Esophagus mucosa (tissue), 1 donor: ENCODE data around the gene BIRC5. TPM values are rescaled to one million over a fixed set of nuclear protein-coding genes. Genes with fewer than 3 reads are reported as not detected.

Experiments
- ATAC-seq: fragments of 200-7000 bp; cut with Tn5 transposase; one replicate; pipeline ENCODE4 v1.9.1; 2020
- total RNA-seq: library from RNA; stranded (reverse); gene quantifications from one replicate; pipeline ENCODE4 v1.2.4, GENCODE V29; 2023
- donor health status: DM: yes; HTN: yes; CAD: no.

Gene BIRC5
- total RNA-seq, 1 donor from 2014 or later: 28.5 TPM

DNA sequence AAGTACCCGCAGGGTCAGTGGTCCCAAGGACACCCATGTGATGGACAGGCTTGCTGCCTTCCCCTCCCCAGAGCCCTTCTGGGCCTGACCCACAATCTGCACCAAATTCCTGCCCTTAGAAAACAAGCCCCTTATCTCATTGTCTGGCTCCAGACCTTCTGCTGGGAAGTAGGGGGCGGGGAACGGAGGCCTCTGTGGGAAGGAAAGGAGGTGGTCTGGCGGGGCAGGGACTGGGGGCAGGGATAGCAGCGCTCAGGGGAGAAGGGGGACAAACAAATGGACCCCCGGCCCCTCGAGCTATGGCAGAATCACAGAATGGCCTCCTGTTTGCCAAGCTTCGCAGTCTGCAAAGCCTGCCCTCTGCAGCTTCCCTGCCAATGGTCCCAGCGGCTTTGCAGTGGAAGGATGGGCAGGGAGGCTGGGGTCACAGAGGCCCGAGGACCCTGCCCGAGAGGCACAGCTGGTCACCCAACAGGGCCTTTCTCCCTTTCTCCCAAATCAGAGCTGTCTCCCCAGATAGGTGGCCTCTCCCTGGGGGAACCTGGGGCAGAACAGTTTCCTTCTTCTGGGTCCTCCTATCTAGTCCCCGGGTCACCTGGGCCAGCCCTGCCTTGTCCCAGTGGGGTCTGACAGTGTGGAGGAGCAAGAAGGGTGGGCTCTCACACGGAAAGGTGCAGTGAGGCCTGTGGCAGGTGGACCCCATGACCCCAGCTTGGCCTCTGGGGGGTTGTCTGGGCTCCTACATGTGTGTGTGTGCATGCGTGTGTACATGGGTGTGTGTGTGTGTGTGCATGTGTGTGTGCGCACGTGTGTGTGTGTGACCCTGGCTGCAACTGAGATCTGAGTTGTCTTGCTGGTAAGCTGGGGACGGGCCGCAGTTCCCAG lies 42.9 kb downstream of the BIRC5 start:
- ATAC-seq: no peak

DNA sequence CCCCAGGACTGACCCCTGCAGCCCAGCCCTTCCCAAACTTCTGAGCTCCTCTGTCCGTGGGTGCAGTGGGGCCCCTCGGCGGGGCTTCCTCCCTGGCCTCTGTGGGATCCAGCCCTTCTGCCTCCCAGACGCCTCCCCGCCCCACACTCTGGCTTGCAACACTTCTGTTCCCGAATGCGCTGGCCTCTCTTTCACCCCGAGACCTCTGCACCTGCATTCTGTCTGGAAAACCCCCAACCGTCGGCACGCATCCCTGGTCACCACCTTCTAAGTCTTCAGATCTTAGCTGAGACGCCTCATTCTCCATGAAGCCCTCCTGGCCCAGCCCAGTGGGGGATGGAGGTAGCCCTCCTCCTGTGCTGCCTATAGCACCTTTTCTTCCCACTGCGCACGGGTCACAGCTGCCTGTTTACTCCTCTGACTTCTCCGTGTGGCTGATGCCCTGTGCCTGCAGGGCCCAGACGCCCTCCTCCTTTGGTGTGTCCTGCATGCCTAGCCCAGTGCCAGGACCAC lies 43.8 kb downstream of the BIRC5 start:
- no peak for ATAC-seq

GRCh38 chr17:78258323-78259191 lies 44.5 kb downstream of the BIRC5 start:
- ATAC-seq: peak; percentile 18

- no peak for ATAC-seq
These were observed 45.1 kb downstream of the BIRC5 start for GRCh38 chr17:78259192-78259554.

- peak; percentile 19 for ATAC-seq
These were observed 49.1 kb downstream of the BIRC5 start for GRCh38 chr17:78263063-78263735.

DNA sequence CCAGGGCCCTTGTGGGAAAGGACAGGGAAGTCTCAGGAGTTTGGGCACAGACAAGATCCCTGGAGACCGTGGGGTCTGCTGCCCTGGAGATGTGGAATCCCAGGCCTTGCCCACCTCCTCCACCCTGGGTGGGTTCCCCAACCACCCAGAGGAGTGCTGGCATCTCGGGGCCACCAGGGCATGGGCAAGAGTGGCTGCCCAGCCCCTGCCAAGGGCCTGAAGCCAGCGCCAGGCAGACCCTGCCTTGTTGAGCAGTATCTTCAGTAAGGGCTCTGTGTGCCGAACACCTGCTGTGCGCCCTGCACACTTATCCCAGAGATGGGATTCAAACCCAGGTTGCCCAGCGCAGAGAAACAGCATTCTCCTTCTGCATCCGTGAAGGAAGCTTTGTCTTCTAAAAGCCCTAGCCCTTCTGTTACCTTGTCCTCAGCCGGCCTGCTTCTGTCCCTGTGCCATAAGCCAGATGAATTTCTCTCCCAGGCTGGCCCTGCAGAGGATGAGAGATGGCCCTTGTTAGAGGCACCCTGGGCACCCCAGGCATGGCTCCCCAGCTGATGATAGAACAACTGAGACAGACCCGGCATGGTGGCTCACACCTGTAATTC lies 49.8 kb downstream of the BIRC5 start:
- no peak for ATAC-seq

DNA sequence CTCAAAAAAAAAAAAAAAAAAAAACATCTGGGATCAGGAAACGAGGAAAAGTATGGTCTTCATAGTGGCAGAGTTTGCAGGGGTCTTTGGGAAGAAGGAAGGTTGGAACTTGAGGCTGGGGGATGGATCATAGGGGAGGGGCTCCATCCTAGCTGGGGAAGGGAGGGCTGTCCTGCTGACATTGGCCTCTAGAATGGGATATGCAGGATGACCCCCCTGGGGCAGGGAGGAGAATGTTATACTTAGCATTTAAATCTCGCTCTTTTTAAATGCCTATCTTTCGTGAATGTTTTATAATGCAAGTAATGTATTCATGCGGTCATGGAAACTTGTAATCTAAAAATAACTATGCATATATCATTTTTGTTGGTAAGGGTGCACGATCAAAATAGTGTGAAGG lies 50.5 kb downstream of the BIRC5 start:
- ATAC-seq: no peak

DNA sequence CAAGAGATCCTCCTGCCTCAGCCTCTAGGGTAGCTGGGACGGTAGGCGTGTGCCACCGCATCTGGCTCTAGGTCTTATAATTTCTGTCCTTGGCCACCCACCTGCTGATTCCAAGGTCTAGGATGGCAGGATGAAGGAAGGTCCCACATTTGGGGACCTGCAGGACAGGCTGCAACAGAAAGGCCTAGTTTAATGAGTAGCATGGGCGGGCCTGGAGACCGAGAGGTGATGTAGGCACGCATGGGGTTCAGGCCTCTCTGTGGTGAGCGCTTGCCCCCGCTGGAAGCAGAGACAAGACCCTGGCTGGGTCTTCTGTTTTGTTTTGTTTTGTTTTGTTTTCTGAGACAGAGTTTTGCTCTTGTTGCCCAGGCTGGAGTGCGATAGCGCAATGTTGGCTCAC lies 51.1 kb downstream of the BIRC5 start:
- ATAC-seq: no peak

GRCh38 chr17:78266231-78266631 lies 52.2 kb downstream of the BIRC5 start:
- peak; percentile 19 for ATAC-seq

GRCh38 chr17:78266771-78267170 lies 52.7 kb downstream of the BIRC5 start:
- no peak for ATAC-seq

GRCh38 chr17:78267253-78268073 lies 53.4 kb downstream of the BIRC5 start:
- ATAC-seq: no peak

GRCh38 chr17:78268191-78268874 lies 54.3 kb downstream of the BIRC5 start:
- ATAC-seq: no peak

GRCh38 chr17:78268951-78269905 lies 55.2 kb downstream of the BIRC5 start:
- ATAC-seq: no peak

- ATAC-seq: no peak
These were observed 55.9 kb downstream of the BIRC5 start for GRCh38 chr17:78269955-78270381.

DNA sequence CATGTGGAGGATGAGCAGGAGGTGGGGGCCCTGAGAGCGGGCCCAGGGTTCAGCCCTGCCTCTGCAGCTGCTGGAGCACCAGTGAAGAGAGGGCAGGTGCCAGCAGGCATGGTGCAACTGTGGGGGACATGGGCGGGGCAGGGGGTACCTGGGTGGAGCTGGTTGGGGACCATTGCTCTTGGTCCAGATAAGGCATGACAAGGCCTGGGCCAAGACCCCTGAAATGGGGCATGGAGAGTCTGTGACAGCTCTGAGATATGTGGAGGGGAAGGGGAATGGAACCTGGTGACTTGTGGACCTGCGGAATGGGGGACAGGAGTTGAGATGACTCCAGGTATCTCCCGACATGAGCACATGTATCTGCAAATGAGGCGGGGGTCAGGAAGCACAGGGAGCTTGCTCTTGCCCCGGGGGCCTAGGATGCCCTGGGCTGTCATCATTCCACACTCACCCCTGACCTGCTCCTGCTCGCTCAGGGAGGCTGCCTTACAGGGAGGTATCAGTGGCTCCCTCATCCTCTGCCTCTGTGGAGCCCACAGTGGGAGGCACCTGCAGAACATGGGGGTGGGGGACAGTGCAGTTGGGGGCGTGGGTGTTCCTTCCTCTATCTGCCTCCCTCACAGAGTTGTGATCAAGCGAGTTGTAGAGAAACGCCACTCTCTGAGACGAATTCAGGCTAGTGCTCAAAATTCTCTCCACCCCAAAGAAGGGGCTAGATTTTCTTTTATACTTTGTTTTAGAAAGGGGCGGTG lies 57.5 kb downstream of the BIRC5 start:
- ATAC-seq: no peak

DNA sequence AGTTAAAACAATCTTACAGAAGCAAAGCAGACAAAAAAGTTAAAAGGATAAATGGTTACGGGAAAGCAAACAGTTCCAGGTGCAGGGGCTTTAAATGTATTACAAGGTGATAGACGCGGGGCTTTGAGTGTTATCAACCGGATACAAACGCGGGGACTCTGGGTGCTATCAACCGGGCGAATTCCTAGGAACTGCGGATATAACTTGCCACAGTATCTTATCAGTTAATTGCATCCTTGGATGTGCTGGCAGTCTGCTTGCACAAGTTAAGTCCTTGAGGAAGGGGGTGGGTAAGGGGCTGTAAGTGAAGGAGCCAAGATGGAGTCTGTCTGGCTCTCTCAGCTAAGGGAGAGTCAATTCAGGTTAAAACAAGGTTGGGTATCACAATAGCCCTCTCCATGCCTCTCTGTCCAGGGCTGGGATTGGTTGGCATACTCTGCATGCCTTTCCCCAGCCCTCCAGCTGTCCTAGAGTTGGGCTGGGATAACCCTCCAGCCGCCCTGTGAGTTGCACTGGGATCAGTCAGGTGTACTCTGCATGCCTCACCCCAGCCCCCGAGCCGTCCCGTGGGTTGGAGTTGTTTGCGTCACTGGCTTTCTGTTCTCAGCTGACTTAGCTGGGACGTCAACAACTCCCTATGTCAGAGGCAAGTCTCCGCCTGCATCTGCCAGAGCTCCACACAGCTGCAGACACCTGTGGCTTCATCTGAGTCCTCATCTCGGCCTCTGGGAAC lies 58.3 kb downstream of the BIRC5 start:
- peak; percentile 89 for ATAC-seq

DNA sequence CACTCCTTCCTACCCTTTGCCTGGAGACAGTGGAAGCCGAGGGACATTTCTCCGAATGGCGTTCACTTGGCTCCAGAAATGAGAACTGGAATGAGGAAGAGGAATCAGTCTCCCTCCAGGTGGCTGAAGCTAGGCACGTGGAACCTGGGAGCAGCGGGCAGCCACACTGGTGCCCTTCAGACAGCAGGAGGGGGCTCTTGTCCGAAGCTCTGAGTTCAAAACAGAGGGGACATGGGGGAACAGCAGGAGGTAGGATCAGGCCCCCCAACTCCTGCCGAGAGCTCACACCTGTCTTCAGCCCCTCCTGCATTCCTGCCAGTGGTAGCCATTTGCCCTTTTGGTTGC lies 58.8 kb downstream of the BIRC5 start:
- ATAC-seq: no peak

DNA sequence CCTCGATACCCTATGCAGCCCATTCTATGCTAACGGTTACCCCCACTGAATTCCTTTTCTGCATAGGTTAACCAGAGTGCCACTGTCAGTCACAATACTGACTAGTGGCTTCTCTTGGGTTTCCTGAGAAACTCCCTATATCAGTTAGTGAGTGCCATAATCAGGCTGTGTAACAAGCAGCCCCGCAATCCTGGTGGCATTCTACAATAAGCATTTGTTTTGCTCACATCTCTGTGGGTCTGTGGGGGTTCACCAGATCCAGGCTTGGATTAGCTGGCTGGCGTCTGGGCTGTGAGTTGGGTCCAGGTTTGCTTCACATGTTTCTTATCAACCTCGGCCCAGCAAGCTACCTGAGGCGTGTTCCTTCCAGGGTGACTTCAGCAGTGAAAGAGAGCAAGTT lies 59.8 kb downstream of the BIRC5 start:
- no peak for ATAC-seq
